Subcutaneous abdominal adipose tissue (tissue), 5 donors: ENCODE results near the gene CSTF2.

Source experiments
- H3K27ac ChIP-seq: one replicate; pipeline ENCODE4 v1.7.0; 2013; ENCODE audit warnings: low read depth, mild to moderate bottlenecking, inconsistent platforms, low read length, moderate library complexity
- H3K27me3 ChIP-seq, 5 donors: one replicate each; pipeline ENCODE4 v1.7.0; 2013; ENCODE audit warnings: low read length in 5 of 5, inconsistent platforms in 1 of 5; ENCODE audit not compliant: control insufficient read depth in 5 of 5, insufficient read depth in 4 of 5
- H3K36me3 ChIP-seq, 5 donors: one replicate each; pipeline ENCODE4 v1.7.0; 2013; ENCODE audit warnings: low read length in 5 of 5; ENCODE audit not compliant: control insufficient read depth in 5 of 5, insufficient read depth in 5 of 5
- H3K4me1 ChIP-seq, 5 donors: one replicate each; pipeline ENCODE4 v1.7.0; 2013; ENCODE audit warnings: low read length in 5 of 5, mild to moderate bottlenecking in 3 of 5, moderate library complexity in 1 of 5; ENCODE audit not compliant: control insufficient read depth in 5 of 5, insufficient read depth in 5 of 5
- H3K4me3 ChIP-seq, 5 donors: one replicate each; pipeline ENCODE4 v1.7.0; 2013; ENCODE audit warnings: low read length in 5 of 5, low read depth in 1 of 5
- H3K9ac ChIP-seq, 5 donors: one replicate each; pipeline ENCODE4 v1.7.0; 2013; ENCODE audit warnings: low read length in 5 of 5, mild to moderate bottlenecking in 4 of 5, moderate library complexity in 3 of 5
- H3K9me3 ChIP-seq, 5 donors: one replicate each; pipeline ENCODE4 v1.7.0; 2013; ENCODE audit warnings: low read length in 5 of 5; ENCODE audit not compliant: control insufficient read depth in 5 of 5
- donor health status: healthy.
- donor health status: healthy.
- donor health status: healthy.
- donor health status: healthy.
- donor health status: healthy.

CSTF2 gene

DNA sequence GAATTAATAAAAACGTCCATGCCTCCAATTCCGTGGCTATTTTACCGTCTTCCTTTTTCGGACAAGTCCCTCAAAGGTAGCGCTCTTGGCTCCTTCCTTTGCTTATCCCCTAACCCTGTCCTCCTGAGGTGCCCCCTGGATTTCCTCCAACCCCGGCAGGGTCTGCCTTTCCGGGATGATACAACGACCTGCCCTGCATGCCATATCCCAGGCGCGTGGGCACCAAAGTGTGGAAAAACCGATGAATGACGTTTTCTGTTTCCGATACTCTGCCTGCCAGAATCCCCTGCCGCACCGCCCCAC is 706 bp upstream of the CSTF2 start:
- peak overlapping the region; percentile 77 to 94 (median 86) for H3K4me3 ChIP-seq
- H3K27me3 ChIP-seq: peaks cover 0 to 19% (median 8%) of the 10 kb centered on the region in 5 donors
- H3K36me3 ChIP-seq: peaks cover 5 to 18% (median 10%) of the 10 kb centered on the region in 5 donors
- peaks cover 0 to 7% (median 0%) of the 10 kb centered on the region in 5 donors for H3K9me3 ChIP-seq
- H3K4me1 ChIP-seq: peaks cover 0 to 11% (median 5%) of the 10 kb centered on the region in 5 donors
- peak overlapping the region in 4 of 5 donors; percentile 21 to 55 (median 46) for H3K9ac ChIP-seq
- H3K27ac ChIP-seq: peak overlapping the region; percentile 34

GRCh38 chrX:100829730-100830129 is 9.5 kb downstream of the CSTF2 start:
- Histone ChIP-seq H3K4me3 (no peak overlapping the region), H3K4me1 (no peaks in the 10 kb centered on the region), H3K27ac (no peak overlapping the region), H3K27me3 (peaks cover 0 to 2% (median 0%) of the 10 kb centered on the region in 5 donors), H3K9me3 (no peaks in the 10 kb centered on the region), H3K36me3 (peaks cover 26 to 59% (median 44%) of the 10 kb centered on the region in 5 donors), H3K9ac (no peak overlapping the region)

GRCh38 chrX:100830143-100830542 is 10.0 kb downstream of the CSTF2 start:
- peaks cover 0 to 2% (median 0%) of the 10 kb centered on the region in 5 donors for H3K27me3 ChIP-seq
- no peak overlapping the region for H3K9ac ChIP-seq
- H3K27ac ChIP-seq: no peak overlapping the region
- no peaks in the 10 kb centered on the region for H3K9me3 ChIP-seq
- no peak overlapping the region for H3K4me3 ChIP-seq
- no peaks in the 10 kb centered on the region for H3K4me1 ChIP-seq
- H3K36me3 ChIP-seq: peaks cover 24 to 56% (median 44%) of the 10 kb centered on the region in 5 donors

DNA sequence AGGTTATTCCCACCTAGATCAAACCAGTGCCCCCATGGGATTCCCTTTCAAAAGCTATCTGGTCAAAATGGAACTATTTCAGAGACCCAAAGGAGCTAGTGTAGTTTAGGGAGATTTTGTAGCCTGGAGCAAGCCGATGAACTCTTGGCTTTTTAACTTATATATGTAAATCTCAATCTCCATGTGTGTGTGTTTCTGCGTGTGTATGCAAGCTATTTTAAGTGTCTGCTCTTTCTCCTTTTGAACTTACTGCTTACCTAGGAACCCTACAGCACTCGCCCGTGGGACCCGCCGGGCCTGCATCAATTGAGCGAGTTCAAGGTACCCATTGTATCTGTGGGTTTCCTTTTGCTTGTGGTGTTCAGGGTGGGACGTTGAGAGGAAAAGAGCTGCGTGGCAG is 10.4 kb downstream of the CSTF2 start:
- Histone ChIP-seq H3K27ac (no peak overlapping the region), H3K4me3 (no peak overlapping the region), H3K27me3 (peaks cover 0 to 2% (median 0%) of the 10 kb centered on the region in 5 donors), H3K9me3 (no peaks in the 10 kb centered on the region), H3K9ac (no peak overlapping the region), H3K4me1 (no peaks in the 10 kb centered on the region), H3K36me3 (peaks cover 24 to 56% (median 45%) of the 10 kb centered on the region in 5 donors)

GRCh38 chrX:100831219-100831946 is 11.2 kb downstream of the CSTF2 start:
- Histone ChIP-seq H3K27ac (no peak overlapping the region), H3K4me1 (no peaks in the 10 kb centered on the region), H3K27me3 (peaks cover 0 to 2% (median 0%) of the 10 kb centered on the region in 5 donors), H3K36me3 (peaks cover 24 to 56% (median 45%) of the 10 kb centered on the region in 5 donors), H3K9ac (no peak overlapping the region), H3K4me3 (no peak overlapping the region), H3K9me3 (no peaks in the 10 kb centered on the region)

- no peaks in the 10 kb centered on the region for H3K36me3 ChIP-seq
- H3K27ac ChIP-seq: no peak overlapping the region
- no peak overlapping the region for H3K9ac ChIP-seq
- H3K4me3 ChIP-seq: no peak overlapping the region
- H3K4me1 ChIP-seq: no peaks in the 10 kb centered on the region
- H3K27me3 ChIP-seq: peaks cover 0 to 5% (median 4%) of the 10 kb centered on the region in 5 donors
- peaks cover 0 to 2% (median 0%) of the 10 kb centered on the region in 5 donors for H3K9me3 ChIP-seq
These were observed 30.1 kb downstream of the CSTF2 start for GRCh38 chrX:100850317-100850716.

DNA sequence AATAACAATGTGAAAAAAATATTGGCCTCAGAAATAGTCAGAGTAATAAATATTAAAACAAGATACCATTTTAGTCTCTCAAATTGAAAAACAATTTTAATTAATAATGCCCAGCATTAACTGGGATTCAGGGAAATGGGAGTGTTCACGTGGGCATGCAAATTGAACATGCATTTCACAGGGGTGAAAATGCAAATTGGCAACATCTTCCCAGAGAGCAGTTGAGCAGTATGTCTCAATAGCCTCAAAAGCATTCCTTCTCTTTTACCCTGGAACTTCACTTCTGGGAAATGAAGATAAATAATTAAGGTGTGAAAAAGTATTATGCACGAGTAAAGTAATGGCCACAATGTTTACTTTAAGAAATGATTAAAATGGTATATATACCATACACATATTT is 32.6 kb downstream of the CSTF2 start:
- H3K4me3 ChIP-seq: no peak overlapping the region
- H3K36me3 ChIP-seq: no peaks in the 10 kb centered on the region
- H3K9ac ChIP-seq: no peak overlapping the region
- H3K27ac ChIP-seq: no peak overlapping the region
- H3K9me3 ChIP-seq: peaks cover 0 to 14% (median 4%) of the 10 kb centered on the region in 5 donors
- no peaks in the 10 kb centered on the region for H3K4me1 ChIP-seq
- H3K27me3 ChIP-seq: peaks cover 0 to 5% (median 0%) of the 10 kb centered on the region in 5 donors

GRCh38 chrX:100863326-100863864 is 43.2 kb downstream of the CSTF2 start:
- Histone ChIP-seq H3K4me3 (no peak overlapping the region), H3K9ac (no peak overlapping the region), H3K36me3 (no peaks in the 10 kb centered on the region), H3K4me1 (no peaks in the 10 kb centered on the region), H3K9me3 (no peaks in the 10 kb centered on the region), H3K27me3 (peaks cover 0 to 7% (median 3%) of the 10 kb centered on the region in 5 donors), H3K27ac (no peak overlapping the region)

GRCh38 chrX:100864657-100865391 is 44.6 kb downstream of the CSTF2 start:
- Histone ChIP-seq H3K27me3 (peaks cover 0 to 7% (median 3%) of the 10 kb centered on the region in 5 donors), H3K9ac (no peak overlapping the region), H3K36me3 (no peaks in the 10 kb centered on the region), H3K4me3 (no peak overlapping the region), H3K27ac (no peak overlapping the region), H3K4me1 (no peaks in the 10 kb centered on the region), H3K9me3 (no peaks in the 10 kb centered on the region)

DNA sequence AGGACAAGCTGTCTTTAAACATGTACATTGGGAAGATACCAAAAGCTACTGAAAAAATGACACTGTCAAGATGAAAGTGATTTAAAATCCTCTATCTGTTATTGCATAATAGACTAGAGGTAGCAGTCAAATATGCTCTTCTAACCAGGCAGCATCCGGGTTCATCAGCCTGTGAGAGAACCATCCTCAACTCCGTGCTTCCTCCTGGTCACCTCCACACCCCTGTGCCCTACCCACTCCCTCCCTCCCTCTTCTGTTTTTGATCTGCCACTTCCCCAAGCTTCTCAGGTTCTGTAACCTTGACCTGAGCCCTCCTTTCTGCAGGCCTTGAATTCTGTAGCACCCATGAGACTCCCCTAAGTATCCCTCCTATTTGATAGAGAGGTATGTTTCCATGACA is 48.1 kb downstream of the CSTF2 start:
- Histone ChIP-seq H3K9me3 (no peaks in the 10 kb centered on the region), H3K9ac (no peak overlapping the region), H3K27ac (no peak overlapping the region), H3K4me1 (no peaks in the 10 kb centered on the region), H3K4me3 (no peak overlapping the region), H3K27me3 (peaks cover 0 to 15% (median 3%) of the 10 kb centered on the region in 5 donors), H3K36me3 (no peaks in the 10 kb centered on the region)
